Upper lobe of right lung (tissue), 1 donor: ENCODE results near the gene GRIN1. TPM values are rescaled to one million over a fixed set of nuclear protein-coding genes. Genes with fewer than 3 reads are reported as not detected.
A peak's percentile ranks its signal among the peaks of the same experiment; 100 is the strongest.
"Not testable (repeated sequence)": the region's sequence is repeated elsewhere in the genome, so short reads cannot be mapped to it uniquely, and the experiment has no call there.

Experiments used
- ATAC-seq: fragments of 200-7000 bp; cut with Tn5 transposase; one replicate; pipeline ENCODE4 v1.9.1; 2020; ENCODE audit warnings: mild to moderate bottlenecking, moderate library complexity
- DNase-seq: peaks from one replicate; pipeline ENCODE4 v3.0.0-alpha.2; 2020
- H3K27ac ChIP-seq: fragments of 200-600 bp; one replicate; pipeline ENCODE4 v1.8.0; 2022
- H3K27me3 ChIP-seq: fragments of 200-600 bp; one replicate; pipeline ENCODE4 v1.8.0; 2022; ENCODE audit warnings: mild to moderate bottlenecking
- H3K36me3 ChIP-seq: fragments of 200-600 bp; one replicate; pipeline ENCODE4 v1.8.0; 2022
- H3K4me1 ChIP-seq: fragments of 200-600 bp; one replicate; pipeline ENCODE4 v1.8.0; 2022
- H3K4me3 ChIP-seq: fragments of 200-600 bp; one replicate; pipeline ENCODE4 v1.8.0; 2022; ENCODE audit warnings: mild to moderate bottlenecking
- H3K9me3 ChIP-seq: fragments of 200-600 bp; one replicate; pipeline ENCODE4 v1.8.0; 2022
- intact Hi-C: fragments of 100-400 bp; cut with DNase I; formaldehyde crosslinking; loops from one replicate; pipeline ENCODE4 v1.11.0; 2022
- total RNA-seq: library from RNA; stranded (reverse); fragmentation: NEBNext Ultra II Directional; extraction: Animal tissue kit (Norgen Biotek cat#: 25700); gene quantifications from one replicate; pipeline ENCODE4 v1.2.1, GENCODE V29; 2021
- TF ChIP-seq, protein P1 (sequence below): fragments of 200-600 bp; IDR thresholded peaks from one replicate; pipeline ENCODE4 v1.8.0; 2022; ENCODE audit warnings: antibody characterized with exemption
- donor health status: DM: no; HTN: yes; CAD: no; lungs with severe emphysema.

GRIN1 gene
- total RNA-seq, 1 donor from 2014 or later = 0.64 TPM

DNA sequence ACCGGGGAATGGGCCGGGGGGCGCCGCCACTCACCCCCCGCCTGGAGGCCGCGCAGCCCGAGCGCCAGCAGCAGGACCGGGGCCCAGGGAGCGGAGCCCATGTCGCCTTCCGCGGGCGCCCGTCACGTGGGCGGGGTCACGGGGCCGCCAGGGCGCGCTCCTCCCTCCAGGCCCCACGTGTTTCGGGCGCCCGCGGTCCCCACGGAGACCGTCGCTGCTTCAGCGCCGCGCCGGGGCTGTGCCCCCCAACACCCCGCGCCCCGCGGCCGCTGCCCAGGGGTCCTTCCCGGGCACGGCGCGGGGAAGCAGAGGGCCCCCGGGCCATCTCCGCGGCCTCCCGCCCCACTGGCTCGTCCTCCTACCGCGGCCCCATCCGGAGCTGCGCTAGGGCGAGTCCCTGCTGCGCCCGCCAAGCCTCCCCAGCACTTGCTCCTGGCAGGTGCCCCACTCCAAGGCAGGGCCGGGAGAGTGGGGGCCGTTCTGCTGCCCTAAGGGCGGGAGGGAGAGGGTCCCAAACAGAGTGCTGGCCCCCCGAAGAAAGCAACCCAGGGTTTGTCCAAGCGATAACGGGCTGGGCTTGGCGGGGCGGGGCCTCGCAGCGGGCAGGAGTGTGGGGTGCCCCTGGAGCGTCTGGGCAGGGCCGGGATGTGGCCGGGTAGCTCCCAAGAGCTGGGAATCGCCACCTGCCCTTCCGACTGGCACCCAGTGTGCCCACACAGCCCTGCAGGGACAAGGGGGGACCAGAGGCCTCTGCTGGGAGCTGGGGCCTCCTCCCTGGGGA lies 24.2 kb upstream of the GRIN1 start, which contains the start of gene DPP7:
DPP7 (minus strand) TSS at position 121 of the 781 bp plus-strand sequence; CDS start at position 101, 20 bp downstream.
- ATAC-seq (peak; percentile 93), DNase-seq (peak; percentile 90)
- TF ChIP-seq, protein P1, sequence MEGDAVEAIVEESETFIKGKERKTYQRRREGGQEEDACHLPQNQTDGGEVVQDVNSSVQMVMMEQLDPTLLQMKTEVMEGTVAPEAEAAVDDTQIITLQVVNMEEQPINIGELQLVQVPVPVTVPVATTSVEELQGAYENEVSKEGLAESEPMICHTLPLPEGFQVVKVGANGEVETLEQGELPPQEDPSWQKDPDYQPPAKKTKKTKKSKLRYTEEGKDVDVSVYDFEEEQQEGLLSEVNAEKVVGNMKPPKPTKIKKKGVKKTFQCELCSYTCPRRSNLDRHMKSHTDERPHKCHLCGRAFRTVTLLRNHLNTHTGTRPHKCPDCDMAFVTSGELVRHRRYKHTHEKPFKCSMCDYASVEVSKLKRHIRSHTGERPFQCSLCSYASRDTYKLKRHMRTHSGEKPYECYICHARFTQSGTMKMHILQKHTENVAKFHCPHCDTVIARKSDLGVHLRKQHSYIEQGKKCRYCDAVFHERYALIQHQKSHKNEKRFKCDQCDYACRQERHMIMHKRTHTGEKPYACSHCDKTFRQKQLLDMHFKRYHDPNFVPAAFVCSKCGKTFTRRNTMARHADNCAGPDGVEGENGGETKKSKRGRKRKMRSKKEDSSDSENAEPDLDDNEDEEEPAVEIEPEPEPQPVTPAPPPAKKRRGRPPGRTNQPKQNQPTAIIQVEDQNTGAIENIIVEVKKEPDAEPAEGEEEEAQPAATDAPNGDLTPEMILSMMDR = no peak
- peak within 1 kb of the TSS; percentile 78 for H3K4me3 ChIP-seq
- H3K36me3 ChIP-seq = peaks cover 18% of the 10 kb centered on the region
- H3K27me3 ChIP-seq = no peaks in the 10 kb centered on the region
- no peaks in the 10 kb centered on the region for H3K9me3 ChIP-seq
- H3K27ac ChIP-seq = peak within 1 kb of the TSS; percentile 58
- intact Hi-C loops = loop anchor here (5.0 kb wide), 1 partner anchor 112 kb away; the partner anchor contains the start of genes CYSRT1 and RNF224
- H3K4me1 ChIP-seq = peaks cover 7% of the 10 kb centered on the region

DNA sequence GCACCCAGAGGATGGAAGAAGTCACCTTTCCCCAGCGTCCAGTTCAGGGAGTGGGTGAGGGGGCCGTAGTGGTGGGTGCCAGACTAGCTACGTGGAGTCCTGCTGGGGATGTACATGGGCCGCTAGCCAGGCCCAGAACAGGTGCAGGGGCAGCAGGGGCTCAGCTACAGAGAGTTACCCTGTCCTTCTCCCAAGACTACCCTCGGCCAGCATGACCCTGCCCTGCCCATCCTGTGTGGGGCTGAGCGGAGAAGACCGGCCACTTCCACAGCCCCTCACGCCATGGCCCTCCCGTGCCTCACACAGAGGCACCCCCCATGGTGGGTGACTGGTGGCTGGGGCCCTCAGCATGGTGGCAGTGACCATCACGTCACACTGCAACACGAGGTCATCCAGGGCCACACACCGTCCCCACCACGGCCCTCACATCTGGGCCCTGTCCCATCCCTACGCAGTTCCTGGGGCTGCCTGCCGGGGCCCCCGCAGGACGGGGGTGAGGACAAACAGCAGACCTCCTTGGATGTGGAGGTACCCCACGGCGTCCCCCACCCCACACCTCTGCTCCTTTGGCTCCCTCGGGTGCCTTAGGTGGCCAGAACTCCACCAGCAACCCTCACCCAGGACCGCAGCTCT lies 23.4 kb upstream of the GRIN1 start:
- no peak overlapping the region for H3K27ac ChIP-seq
- H3K9me3 ChIP-seq = no peaks in the 10 kb centered on the region
- peaks cover 7% of the 10 kb centered on the region for H3K4me1 ChIP-seq
- no peaks in the 10 kb centered on the region for H3K27me3 ChIP-seq
- TF ChIP-seq, protein P1 = no peak
- no peak for DNase-seq
- intact Hi-C loops = loop anchor here (5.0 kb wide), 1 partner anchor 112 kb away; the partner anchor contains the start of genes CYSRT1 and RNF224
- ATAC-seq = no peak
- peaks cover 11% of the 10 kb centered on the region for H3K36me3 ChIP-seq
- H3K4me3 ChIP-seq = peak overlapping the region; percentile 78

DNA sequence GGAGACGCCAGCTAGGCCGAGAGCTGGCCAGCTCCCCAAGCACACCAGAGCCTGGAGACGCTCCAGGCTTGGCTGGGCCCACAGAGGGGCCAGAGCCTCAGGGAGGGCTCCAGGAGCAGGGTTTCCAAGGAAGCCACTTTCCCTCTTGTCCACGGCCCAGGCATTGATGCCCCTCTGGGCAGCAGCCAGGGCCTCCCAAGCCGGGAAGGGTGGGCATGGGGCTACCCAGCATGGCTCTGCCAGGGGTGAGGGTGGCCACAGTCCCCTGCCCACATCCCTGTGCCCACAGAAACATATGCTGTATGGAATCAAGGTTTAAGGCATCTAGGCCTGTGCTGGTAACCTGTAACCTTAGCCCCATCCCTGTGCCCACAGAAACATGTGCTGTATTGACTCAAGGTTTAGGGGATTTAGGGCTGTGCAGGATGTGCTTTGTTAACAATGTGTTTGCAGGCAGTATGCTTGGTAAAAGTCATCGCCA lies 22.9 kb upstream of the GRIN1 start:
- DNase-seq = no peak
- peaks cover 7% of the 10 kb centered on the region for H3K36me3 ChIP-seq
- intact Hi-C loops = loop anchor here (5.0 kb wide), 1 partner anchor 111 kb away; the partner anchor contains the start of genes CYSRT1 and RNF224
- H3K4me1 ChIP-seq = peaks cover 7% of the 10 kb centered on the region
- ATAC-seq = no peak
- H3K4me3 ChIP-seq = no peak overlapping the region
- TF ChIP-seq, protein P1 = no peak
- no peaks in the 10 kb centered on the region for H3K9me3 ChIP-seq
- no peak overlapping the region for H3K27ac ChIP-seq
- H3K27me3 ChIP-seq = no peaks in the 10 kb centered on the region

DNA sequence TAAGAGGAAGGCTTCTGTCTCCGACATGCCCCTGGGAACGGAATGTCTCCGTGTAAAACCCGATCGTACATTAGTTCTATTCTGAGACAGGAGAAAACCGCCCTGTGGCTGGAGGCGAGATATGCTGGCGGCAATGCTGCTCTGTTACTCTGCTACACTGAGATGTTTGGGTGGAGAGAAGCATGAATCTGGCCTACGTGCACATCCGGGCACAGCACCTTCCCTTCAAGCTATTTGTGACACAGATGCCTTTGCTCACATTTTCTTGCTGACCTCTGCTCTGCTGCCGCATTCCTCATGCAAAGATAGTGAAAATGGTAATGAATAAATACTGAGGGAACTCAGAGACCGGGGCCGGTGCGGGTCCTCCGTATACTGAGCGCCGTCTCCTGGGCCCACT lies 22.2 kb upstream of the GRIN1 start:
- no peak for ATAC-seq

DNA sequence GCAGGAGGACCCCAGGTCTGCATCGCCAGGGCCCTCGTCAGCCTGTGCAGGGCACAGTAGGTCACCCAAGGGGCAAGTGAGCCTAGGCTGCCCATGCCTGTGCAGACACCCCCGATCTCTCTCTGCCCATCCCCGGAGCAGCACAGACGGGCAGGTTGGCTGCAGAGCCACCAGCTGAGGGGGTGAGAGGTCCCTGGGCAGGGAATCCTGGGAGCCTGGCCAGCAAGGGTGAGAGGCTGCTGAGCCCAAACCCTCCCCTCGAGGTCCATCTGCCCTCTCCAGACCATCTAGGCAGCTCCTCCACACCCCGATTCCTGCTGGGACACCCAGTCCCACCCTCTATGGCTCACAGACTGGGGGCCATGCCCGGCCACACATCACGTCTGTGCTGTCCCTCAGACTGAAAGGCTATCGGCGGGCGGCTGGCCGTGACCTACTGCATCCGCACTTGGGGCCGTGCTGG lies 21.7 kb upstream of the GRIN1 start:
- H3K9me3 ChIP-seq = no peaks in the 10 kb centered on the region
- no peak overlapping the region for H3K27ac ChIP-seq
- DNase-seq (no peak), ATAC-seq (no peak)
- intact Hi-C loops = loop anchor here (5.0 kb wide), 1 partner anchor 110 kb away; the partner anchor contains the start of genes CYSRT1 and RNF224
- no peaks in the 10 kb centered on the region for H3K27me3 ChIP-seq
- TF ChIP-seq, protein P1 = no peak
- H3K4me3 ChIP-seq = no peak overlapping the region
- H3K4me1 ChIP-seq = peaks cover 7% of the 10 kb centered on the region
- peaks cover 7% of the 10 kb centered on the region for H3K36me3 ChIP-seq

More for the DNA sequence above, 22.2 kb upstream of the GRIN1 start:
- Histone ChIP-seq H3K27me3 (no peaks in the 10 kb centered on the region), H3K9me3 (no peaks in the 10 kb centered on the region), H3K4me1 (peaks cover 7% of the 10 kb centered on the region), H3K27ac (no peak overlapping the region), H3K4me3 (no peak overlapping the region), H3K36me3 (peaks cover 7% of the 10 kb centered on the region)
- intact Hi-C loops = loop anchor here (5.0 kb wide), 1 partner anchor 111 kb away; the partner anchor contains the start of genes CYSRT1 and RNF224
- DNase-seq = no peak
- TF ChIP-seq, protein P1 = no peak

DNA sequence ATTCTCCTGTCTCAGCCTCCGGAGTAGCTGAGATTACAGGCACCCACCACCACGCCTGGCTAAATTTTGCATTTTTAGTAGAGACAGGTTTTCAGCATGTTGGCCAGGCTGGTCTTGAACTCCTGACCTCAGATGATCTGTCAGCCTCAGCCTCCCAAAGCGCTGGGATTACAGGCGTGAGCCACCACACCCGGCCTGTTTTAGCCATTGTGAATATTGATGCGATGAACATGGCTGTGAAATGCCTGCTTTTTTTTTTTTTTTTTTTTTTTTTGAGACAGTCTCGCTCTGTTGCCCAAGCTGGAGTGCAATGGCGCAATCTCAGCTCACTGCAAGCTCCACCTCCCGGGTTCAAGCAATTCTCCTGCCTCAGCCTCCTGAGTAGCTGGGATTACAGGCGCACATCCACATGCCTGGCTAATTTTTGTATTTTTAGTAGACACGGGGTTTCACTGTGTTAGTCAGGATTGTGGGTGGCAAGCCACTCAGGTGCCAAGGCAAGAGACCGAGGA lies 20.8 kb upstream of the GRIN1 start:
- H3K27ac ChIP-seq, H3K9me3 ChIP-seq, H3K4me3 ChIP-seq, H3K4me1 ChIP-seq, ATAC-seq, DNase-seq, H3K36me3 ChIP-seq, H3K27me3 ChIP-seq: not testable (repeated sequence)
- intact Hi-C loops = loop anchor here (5.0 kb wide), 1 partner anchor 109 kb away; the partner anchor contains the start of genes CYSRT1 and RNF224

DNA sequence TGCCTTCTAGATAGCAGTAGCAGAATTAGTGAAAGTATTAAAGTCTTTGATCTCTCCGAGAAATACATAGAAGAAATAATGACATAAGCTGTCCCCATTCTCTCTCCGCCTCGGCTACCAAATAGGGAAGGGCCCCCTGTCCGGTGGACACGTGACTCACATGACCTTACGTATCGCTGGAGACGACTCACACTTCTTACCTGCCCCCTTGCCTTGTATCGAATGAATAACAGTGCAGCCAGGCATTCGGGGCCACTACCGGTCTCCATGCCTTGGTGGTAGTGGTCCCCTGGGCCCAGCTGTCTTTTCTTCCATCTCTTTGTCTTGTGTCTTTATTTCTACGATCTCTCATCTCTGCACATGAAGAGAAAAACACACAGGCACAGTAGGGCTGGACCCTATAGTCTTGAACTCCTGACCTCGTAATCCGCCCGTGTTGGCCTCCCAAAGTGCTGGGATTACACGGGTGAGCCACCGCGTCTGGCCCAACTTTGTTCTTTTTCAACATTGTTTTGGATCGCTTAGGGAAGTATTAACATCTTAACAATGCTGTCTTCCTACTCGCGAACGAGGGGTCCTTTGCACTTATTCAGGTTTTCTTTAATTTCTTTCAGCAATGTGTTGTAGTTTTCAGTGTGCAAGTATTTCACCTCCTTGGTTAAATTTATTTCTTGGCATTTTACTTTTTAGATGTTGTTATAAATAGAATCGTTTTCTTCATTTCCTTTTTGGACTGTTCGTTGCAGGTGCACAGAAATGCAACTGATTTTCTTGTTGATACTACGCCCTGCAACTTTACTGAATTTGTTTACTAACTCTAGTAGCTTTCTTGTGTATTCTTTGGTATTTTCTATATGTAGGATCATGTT lies 16.8 kb upstream of the GRIN1 start:
- H3K27ac ChIP-seq, H3K9me3 ChIP-seq, ATAC-seq, H3K4me3 ChIP-seq, H3K36me3 ChIP-seq, H3K27me3 ChIP-seq, DNase-seq, intact Hi-C loops, H3K4me1 ChIP-seq: not testable (repeated sequence)
